Transverse colon (tissue), 4 donors: Measurements from ENCODE around the gene MYG1. TPM values are rescaled to one million over a fixed set of nuclear protein-coding genes. Genes with fewer than 3 reads are reported as not detected.

Experiments used
- DNase-seq: peaks from one replicate; pipeline ENCODE4 v3.0.0-alpha.2; 2019
- H3K27ac ChIP-seq, 4 donors: fragments of 200-600 bp; sonication (generic); 2 replicates each; pipeline ENCODE4 v1.5.1; 2016 to 2018; ENCODE audit warnings: inconsistent platforms in 4 of 4
- H3K27me3 ChIP-seq: fragments of 200-600 bp; sonication (generic); 2 replicates; pipeline ENCODE4 v1.5.1; 2017; ENCODE audit warnings: inconsistent platforms
- H3K36me3 ChIP-seq, 4 donors: fragments of 200-600 bp; sonication (generic); 2 replicates each; pipeline ENCODE4 v1.5.1; 2017 to 2019; ENCODE audit warnings: inconsistent platforms in 4 of 4
- H3K4me1 ChIP-seq, 4 donors: fragments of 200-600 bp; sonication (generic); 2 replicates each; pipeline ENCODE4 v1.5.1; 2017 to 2020; ENCODE audit warnings: inconsistent platforms in 4 of 4
- H3K4me3 ChIP-seq, 4 donors: fragments of 200-600 bp; sonication (generic); 1 replicate in 1 of 4; 2 replicates in 3 of 4; pipeline versions ENCODE4 v1.5.1 to v1.6.1; 2017 to 2019; ENCODE audit warnings: inconsistent platforms in 4 of 4
- H3K9me3 ChIP-seq, 2 donors: fragments of 200-600 bp; sonication (generic); 2 replicates each; pipeline ENCODE4 v1.5.1; 2017 to 2019; ENCODE audit warnings: inconsistent platforms in 2 of 2
- EP300 ChIP-seq: sonication (generic); formaldehyde crosslinking; IDR thresholded peaks from one replicate; pipeline ENCODE4 v1.6.1; 2017; ENCODE audit warnings: antibody characterized with exemption, low read depth
- POLR2A ChIP-seq: fragments of 450-650 bp; IDR thresholded peaks from one replicate; pipeline ENCODE4 v1.6.1; 2016; ENCODE audit warnings: antibody characterized with exemption, mild to moderate bottlenecking, moderate library complexity
- POLR2AphosphoS5 ChIP-seq, 3 donors: sonication (generic); formaldehyde crosslinking; IDR thresholded peaks; one replicate each; pipeline ENCODE4 v1.6.1; 2016; ENCODE audit warnings: antibody characterized with exemption in 3 of 3
- WGBS, 2 donors: methylation state at CpG; one replicate each; pipeline ENCODE4 v1.1.5; 2018; ENCODE audit warnings: low coverage in 1 of 2; 5-methylcytosine and 5-hydroxymethylcytosine counted together
- in situ Hi-C, 4 donors: fragments of 200-750 bp; cut with MboI; loops; one replicate each; pipeline versions ENCODE4 v1.15.0 to v1.15.1; 2017; ENCODE audit warnings: low sequenced_read_pairs in 3 of 4, low pct_ligation_motif_present in 1 of 4, low pct_unique_long_range_greater_than_20kb in 1 of 4
- intact Hi-C: fragments of 100-400 bp; cut with DNase I; formaldehyde crosslinking; loops from one replicate; pipeline ENCODE4 v1.15.1; 2023; ENCODE audit warnings: low total_unique reads
- total RNA-seq, 4 donors: library from RNA; depleted of rRNA; stranded (reverse); fragments of >200 nt; gene quantifications; one replicate each; pipeline ENCODE4 v1.1.0, GENCODE V29; 2016
- TF ChIP-seq, protein P1 (sequence below), 5 experiments: fragments of 200-600 bp in 3 of 5; fragments of 450-650 bp in 2 of 5; sonication (generic) in 3 of 5; IDR thresholded peaks; 1 replicate in 2 of 5; 2 replicates in 3 of 5; pipeline ENCODE4 v1.5.1; 2016 to 2017; ENCODE audit warnings: antibody characterized with exemption in 5 of 5, inconsistent platforms in 3 of 5, mild to moderate bottlenecking in 2 of 5, moderate library complexity in 1 of 5

Gene MYG1
- total RNA-seq, 4 donors from 2014 or later: 12.7 to 37.0 (median 24.3) TPM

DNA sequence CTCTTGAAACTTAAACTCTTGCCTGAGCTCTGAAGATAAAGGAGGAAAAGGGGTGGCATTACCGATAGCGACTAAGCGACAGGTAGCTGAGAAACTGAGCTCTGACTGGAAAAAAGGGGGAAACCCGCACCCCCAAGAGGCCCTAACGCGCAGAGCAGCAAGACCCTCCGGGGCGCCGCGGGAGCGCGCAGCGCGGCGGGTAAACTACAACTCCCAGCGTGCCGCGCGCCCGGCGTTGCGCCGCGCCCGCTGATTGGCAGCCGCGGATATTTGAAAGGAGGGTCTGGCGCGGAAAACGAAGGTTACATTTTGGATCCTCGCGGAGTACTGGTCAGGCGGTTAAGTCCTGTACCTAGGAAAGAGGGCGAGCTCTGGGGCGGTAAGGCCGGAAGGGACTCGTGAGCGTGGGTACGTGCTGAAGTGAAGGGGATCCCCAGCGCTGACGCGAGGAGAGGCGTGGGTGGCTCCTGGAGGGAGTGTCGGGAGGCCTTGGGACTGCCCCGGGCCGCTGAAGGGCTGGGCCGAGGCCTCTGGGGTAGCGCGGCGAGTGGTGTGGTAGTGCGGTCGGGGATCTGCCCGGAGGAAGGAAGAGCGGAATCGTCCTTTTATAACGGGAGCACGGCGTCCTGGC is 31.4 kb upstream of the MYG1 start, which contains the start of gene ESPL1:
ESPL1 (plus strand) TSS at position 301 of the 631 bp plus-strand sequence. CDS start 468 bp downstream, outside the sequence.
- H3K27me3 ChIP-seq: no peaks in the 10 kb centered on the region
- peak within 1 kb of the TSS; percentile 49 to 73 (median 52) for H3K27ac ChIP-seq
- no peaks in the 10 kb centered on the region for H3K9me3 ChIP-seq
- TF ChIP-seq, protein P1, sequence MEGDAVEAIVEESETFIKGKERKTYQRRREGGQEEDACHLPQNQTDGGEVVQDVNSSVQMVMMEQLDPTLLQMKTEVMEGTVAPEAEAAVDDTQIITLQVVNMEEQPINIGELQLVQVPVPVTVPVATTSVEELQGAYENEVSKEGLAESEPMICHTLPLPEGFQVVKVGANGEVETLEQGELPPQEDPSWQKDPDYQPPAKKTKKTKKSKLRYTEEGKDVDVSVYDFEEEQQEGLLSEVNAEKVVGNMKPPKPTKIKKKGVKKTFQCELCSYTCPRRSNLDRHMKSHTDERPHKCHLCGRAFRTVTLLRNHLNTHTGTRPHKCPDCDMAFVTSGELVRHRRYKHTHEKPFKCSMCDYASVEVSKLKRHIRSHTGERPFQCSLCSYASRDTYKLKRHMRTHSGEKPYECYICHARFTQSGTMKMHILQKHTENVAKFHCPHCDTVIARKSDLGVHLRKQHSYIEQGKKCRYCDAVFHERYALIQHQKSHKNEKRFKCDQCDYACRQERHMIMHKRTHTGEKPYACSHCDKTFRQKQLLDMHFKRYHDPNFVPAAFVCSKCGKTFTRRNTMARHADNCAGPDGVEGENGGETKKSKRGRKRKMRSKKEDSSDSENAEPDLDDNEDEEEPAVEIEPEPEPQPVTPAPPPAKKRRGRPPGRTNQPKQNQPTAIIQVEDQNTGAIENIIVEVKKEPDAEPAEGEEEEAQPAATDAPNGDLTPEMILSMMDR (IDR thresholded peaks at IDR 0.05): peak in 2 of 5 experiments; percentile 26 to 36
- TF ChIP-seq POLR2AphosphoS5 (IDR thresholded peaks at IDR 0.05): peak in 1 of 3 donors; percentile 16
- no peak for TF ChIP-seq POLR2A
- peak within 1 kb of the TSS; percentile 33 to 79 (median 58) for H3K4me3 ChIP-seq
- H3K36me3 ChIP-seq: no peaks in the 10 kb centered on the region
- H3K4me1 ChIP-seq: peaks cover 0 to 12% (median 8%) of the 10 kb centered on the region in 4 donors
- 0% methylated on average over 57 of the region's 58 CpGs; no CpG with 5 or more reads in 1 of the 2 donors for WGBS, 2 donors
- in situ Hi-C loops (no loop called here), intact Hi-C loops (no loop called here)
- peak; percentile 76 for DNase-seq

DNA sequence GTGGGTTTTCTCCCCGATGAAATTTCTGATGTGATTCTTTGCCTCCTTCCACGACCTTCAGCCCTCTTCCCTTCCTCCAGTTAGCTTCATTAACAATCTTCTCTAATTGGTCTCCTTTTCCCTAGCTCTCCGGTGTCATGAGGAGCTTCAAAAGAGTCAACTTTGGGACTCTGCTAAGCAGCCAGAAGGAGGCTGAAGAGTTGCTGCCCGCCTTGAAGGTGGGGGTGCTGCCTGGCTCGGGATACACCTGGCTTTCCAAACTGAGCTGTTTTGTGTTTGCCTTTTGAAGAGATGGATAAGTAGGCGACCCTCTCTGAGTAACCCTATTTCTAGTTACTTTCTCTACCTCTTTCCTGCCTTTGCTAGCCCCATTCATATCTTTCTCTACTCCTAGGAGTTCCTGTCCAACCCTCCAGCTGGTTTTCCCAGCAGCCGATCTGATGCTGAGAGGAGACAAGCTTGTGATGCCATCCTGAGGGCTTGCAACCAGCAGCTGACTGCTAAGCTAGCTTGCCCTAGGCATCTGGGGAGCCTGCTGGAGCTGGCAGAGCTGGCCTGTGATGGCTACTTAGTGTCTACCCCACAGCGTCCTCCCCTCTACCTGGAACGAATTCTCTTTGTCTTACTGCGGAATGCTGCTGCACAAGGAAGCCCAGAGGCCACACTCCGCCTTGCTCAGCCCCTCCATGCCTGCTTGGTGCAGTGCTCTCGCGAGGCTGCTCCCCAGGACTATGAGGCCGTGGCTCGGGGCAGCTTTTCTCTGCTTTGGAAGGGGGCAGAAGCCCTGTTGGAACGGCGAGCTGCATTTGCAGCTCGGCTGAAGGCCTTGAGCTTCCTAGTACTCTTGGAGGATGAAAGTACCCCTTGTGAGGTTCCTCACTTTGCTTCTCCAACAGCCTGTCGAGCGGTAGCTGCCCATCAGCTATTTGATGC is 30.6 kb upstream of the MYG1 start:
- WGBS, 2 donors: 17 to 64% methylated on average over 3 to 20 of the region's 20 CpGs

DNA sequence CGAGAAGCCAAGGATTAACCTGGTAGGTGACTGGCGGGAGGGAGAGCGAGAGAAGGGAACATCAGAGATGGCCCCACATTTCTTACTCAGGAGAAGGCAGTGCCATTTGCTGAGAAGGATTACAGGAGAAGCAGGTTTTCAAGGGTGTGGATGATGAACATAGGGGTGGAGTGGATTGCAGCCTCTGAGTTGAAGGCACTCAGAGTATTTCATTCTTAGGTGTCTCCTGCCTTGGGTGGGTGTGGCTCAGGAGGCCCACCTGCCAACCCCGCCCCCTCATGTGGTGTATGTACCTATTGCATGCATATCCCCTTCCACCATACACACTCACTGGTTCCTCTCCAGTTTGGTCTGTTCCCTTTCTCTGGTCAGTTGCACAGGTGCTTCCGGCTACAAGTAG is 25.1 kb upstream of the MYG1 start:
- Histone ChIP-seq H3K27ac (no peak overlapping the region), H3K27me3 (no peaks in the 10 kb centered on the region), H3K9me3 (no peaks in the 10 kb centered on the region), H3K36me3 (no peaks in the 10 kb centered on the region), H3K4me1 (no peaks in the 10 kb centered on the region), H3K4me3 (no peak overlapping the region)
- DNase-seq: no peak
- 94 to 100% methylated on average over 3 to 5 of the region's 5 CpGs for WGBS, 2 donors
- TF ChIP-seq EP300 (no peak), POLR2AphosphoS5 (IDR thresholded peaks at IDR 0.05) (no peak), POLR2A (no peak)
- TF ChIP-seq, protein P1 (IDR thresholded peaks at IDR 0.05): no peak
- intact Hi-C loops (no loop called here), in situ Hi-C loops (no loop called here)

More for the DNA sequence above, 30.6 kb upstream of the MYG1 start:
- Histone ChIP-seq H3K36me3 (no peaks in the 10 kb centered on the region), H3K4me1 (peaks cover 0 to 12% (median 8%) of the 10 kb centered on the region in 4 donors), H3K27ac (peak overlapping the region in 3 of 4 donors; percentile 49 to 73 (median 54)), H3K9me3 (no peaks in the 10 kb centered on the region), H3K27me3 (no peaks in the 10 kb centered on the region), H3K4me3 (peak overlapping the region; percentile 33 to 79 (median 58))
- no peak for DNase-seq
- in situ Hi-C loops (no loop called here), intact Hi-C loops (no loop called here)
- TF ChIP-seq POLR2AphosphoS5 (IDR thresholded peaks at IDR 0.05) (no peak), EP300 (no peak), POLR2A (no peak)
- TF ChIP-seq, protein P1 (IDR thresholded peaks at IDR 0.05): no peak

DNA sequence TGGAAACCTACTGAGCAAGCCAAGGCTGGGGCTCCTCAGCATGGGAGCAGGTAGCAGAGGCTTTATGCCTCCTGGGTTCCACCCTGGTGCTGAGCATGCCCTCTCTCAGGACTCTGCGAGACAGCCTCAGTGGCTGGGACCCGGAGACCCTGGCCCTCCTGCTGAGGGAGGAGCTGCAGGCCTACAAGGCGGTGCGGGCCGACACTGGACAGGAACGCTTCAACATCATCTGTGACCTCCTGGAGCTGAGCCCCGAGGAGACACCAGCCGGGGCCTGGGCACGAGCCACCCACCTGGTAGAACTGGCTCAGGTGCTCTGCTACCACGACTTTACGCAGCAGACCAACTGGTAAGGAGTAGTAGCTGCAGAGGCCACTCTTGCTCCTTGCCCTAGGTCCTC is 23.0 kb upstream of the MYG1 start:
- intact Hi-C loops (no loop called here), in situ Hi-C loops (loop anchor here in 1 of 4 donors (25.0 kb wide), 1 partner anchor 214 kb away; the partner anchor contains the start of gene TNS2)
- Histone ChIP-seq H3K4me1 (no peaks in the 10 kb centered on the region), H3K27me3 (no peaks in the 10 kb centered on the region), H3K27ac (no peak overlapping the region), H3K4me3 (no peak overlapping the region), H3K36me3 (no peaks in the 10 kb centered on the region), H3K9me3 (no peaks in the 10 kb centered on the region)
- 96% methylated on average over 10 of the region's 11 CpGs; no CpG with 5 or more reads in 1 of the 2 donors for WGBS, 2 donors
- DNase-seq: no peak
- no peak for TF ChIP-seq EP300
